ENCODE data around the gene SGSM2. TPM values are rescaled to one million over a fixed set of nuclear protein-coding genes. Genes with fewer than 3 reads are reported as not detected.
A peak's percentile ranks its signal among the peaks of the same experiment; 100 is the strongest.

Gene SGSM2
- total and polyA plus RNA-seq, 4 donors, result 5.5 to 17.5 (median 12.4) TPM

DNA sequence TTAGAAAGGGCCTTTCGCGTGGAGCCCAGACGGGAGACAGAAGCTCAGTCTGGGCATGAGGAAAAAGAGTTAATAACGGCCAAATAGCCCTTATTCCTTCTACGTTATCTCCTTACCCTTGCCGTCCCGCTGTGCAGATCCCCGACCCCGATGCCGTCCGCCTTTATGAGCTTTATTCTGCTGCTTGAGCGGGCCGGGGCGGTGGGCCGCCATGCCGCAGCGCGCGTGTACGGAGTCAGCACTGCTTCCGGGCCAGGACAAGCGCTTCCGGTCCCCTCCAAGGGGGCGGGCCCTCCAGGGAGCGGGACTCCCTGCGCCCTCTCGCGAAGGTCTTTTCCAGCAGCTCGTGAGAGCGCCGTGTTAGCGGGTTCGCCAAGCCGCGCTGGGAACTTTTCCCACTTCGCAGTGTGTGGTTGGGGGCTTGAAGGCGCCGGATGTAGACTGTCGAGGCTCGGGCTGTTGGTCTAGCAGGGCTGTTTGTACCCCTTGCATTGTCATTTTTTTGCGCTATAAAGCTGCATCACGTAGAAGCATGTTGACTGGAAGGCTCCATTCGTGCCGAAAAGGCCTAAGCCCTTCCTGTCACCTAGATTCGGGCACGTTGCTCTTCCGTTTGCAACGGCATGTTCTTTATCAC is 968 bp upstream of the SGSM2 start, which contains the start of gene TSR1:
Gene TSR1, minus strand, starts transcription at position 243 of the 637 bp plus-strand sequence. Its CDS starts 30 bp downstream, at position 213.
- peaks cover 0 to 28% (median 21%) of the 10 kb centered on the region in 4 donors for H3K4me1 ChIP-seq (ENCODE audit: control insufficient read depth in 4 of 4, insufficient read depth in 4 of 4, low read length in 3 of 4)
- peak within 1 kb of the TSS; percentile 79 to 94 for H3K27ac ChIP-seq (ENCODE audit: low read depth in 1 of 2, low read length in 2 of 2)
- DNase-seq (ENCODE audit: low spot score), result peak; percentile 87
- peak in 1 of 2 donors; percentile 29 for TF ChIP-seq RXRA (IDR thresholded peaks at IDR 0.05)
- TF ChIP-seq YY1 (IDR thresholded peaks at IDR 0.05), result peak; percentile 96
- TF ChIP-seq, protein P1, sequence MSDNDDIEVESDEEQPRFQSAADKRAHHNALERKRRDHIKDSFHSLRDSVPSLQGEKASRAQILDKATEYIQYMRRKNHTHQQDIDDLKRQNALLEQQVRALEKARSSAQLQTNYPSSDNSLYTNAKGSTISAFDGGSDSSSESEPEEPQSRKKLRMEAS (IDR thresholded peaks at IDR 0.05), result peak; percentile 69
- TF ChIP-seq EGR1 (IDR thresholded peaks at IDR 0.05; ENCODE audit: low read depth in 2 of 2), result no peak
- TF ChIP-seq FOXA2 (IDR thresholded peaks at IDR 0.05), result no peak
- TF ChIP-seq, protein P2, sequence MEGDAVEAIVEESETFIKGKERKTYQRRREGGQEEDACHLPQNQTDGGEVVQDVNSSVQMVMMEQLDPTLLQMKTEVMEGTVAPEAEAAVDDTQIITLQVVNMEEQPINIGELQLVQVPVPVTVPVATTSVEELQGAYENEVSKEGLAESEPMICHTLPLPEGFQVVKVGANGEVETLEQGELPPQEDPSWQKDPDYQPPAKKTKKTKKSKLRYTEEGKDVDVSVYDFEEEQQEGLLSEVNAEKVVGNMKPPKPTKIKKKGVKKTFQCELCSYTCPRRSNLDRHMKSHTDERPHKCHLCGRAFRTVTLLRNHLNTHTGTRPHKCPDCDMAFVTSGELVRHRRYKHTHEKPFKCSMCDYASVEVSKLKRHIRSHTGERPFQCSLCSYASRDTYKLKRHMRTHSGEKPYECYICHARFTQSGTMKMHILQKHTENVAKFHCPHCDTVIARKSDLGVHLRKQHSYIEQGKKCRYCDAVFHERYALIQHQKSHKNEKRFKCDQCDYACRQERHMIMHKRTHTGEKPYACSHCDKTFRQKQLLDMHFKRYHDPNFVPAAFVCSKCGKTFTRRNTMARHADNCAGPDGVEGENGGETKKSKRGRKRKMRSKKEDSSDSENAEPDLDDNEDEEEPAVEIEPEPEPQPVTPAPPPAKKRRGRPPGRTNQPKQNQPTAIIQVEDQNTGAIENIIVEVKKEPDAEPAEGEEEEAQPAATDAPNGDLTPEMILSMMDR (IDR thresholded peaks at IDR 0.05; ENCODE audit: low read depth, low read length, missing input control), result peak; percentile 1
- no peak for TF ChIP-seq FOXA1 (IDR thresholded peaks at IDR 0.05)
- peak; percentile 38 to 54 for TF ChIP-seq RAD21 (IDR thresholded peaks at IDR 0.05)
- TF ChIP-seq SP1 (IDR thresholded peaks at IDR 0.05), result peak; percentile 62
- TF ChIP-seq GABPA (IDR thresholded peaks at IDR 0.05 in 1 of 2, conservative IDR thresholded peaks at IDR 0.05 in 1 of 2), result peak; percentile 92 to 97
- no peak for TF ChIP-seq NR2F2 (IDR thresholded peaks at IDR 0.05)
- TF ChIP-seq TAF1 (conservative IDR thresholded peaks at IDR 0.05), result peak; percentile 51
- no peak for TF ChIP-seq HNF4A (conservative IDR thresholded peaks at IDR 0.05)
- TF ChIP-seq, protein P3, sequence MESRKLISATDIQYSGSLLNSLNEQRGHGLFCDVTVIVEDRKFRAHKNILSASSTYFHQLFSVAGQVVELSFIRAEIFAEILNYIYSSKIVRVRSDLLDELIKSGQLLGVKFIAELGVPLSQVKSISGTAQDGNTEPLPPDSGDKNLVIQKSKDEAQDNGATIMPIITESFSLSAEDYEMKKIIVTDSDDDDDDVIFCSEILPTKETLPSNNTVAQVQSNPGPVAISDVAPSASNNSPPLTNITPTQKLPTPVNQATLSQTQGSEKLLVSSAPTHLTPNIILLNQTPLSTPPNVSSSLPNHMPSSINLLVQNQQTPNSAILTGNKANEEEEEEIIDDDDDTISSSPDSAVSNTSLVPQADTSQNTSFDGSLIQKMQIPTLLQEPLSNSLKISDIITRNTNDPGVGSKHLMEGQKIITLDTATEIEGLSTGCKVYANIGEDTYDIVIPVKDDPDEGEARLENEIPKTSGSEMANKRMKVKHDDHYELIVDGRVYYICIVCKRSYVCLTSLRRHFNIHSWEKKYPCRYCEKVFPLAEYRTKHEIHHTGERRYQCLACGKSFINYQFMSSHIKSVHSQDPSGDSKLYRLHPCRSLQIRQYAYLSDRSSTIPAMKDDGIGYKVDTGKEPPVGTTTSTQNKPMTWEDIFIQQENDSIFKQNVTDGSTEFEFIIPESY (IDR thresholded peaks at IDR 0.05), result peak; percentile 95
- TF ChIP-seq HNF4G (IDR thresholded peaks at IDR 0.05), result no peak
- TF ChIP-seq, protein P4, sequence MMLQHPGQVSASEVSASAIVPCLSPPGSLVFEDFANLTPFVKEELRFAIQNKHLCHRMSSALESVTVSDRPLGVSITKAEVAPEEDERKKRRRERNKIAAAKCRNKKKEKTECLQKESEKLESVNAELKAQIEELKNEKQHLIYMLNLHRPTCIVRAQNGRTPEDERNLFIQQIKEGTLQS (IDR thresholded peaks at IDR 0.05), result no peak
- TF ChIP-seq, protein P5, sequence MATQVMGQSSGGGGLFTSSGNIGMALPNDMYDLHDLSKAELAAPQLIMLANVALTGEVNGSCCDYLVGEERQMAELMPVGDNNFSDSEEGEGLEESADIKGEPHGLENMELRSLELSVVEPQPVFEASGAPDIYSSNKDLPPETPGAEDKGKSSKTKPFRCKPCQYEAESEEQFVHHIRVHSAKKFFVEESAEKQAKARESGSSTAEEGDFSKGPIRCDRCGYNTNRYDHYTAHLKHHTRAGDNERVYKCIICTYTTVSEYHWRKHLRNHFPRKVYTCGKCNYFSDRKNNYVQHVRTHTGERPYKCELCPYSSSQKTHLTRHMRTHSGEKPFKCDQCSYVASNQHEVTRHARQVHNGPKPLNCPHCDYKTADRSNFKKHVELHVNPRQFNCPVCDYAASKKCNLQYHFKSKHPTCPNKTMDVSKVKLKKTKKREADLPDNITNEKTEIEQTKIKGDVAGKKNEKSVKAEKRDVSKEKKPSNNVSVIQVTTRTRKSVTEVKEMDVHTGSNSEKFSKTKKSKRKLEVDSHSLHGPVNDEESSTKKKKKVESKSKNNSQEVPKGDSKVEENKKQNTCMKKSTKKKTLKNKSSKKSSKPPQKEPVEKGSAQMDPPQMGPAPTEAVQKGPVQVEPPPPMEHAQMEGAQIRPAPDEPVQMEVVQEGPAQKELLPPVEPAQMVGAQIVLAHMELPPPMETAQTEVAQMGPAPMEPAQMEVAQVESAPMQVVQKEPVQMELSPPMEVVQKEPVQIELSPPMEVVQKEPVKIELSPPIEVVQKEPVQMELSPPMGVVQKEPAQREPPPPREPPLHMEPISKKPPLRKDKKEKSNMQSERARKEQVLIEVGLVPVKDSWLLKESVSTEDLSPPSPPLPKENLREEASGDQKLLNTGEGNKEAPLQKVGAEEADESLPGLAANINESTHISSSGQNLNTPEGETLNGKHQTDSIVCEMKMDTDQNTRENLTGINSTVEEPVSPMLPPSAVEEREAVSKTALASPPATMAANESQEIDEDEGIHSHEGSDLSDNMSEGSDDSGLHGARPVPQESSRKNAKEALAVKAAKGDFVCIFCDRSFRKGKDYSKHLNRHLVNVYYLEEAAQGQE (IDR thresholded peaks at IDR 0.05), result peak; percentile 42
- TF ChIP-seq JUND (IDR thresholded peaks at IDR 0.05), result no peak
- peak within 1 kb of the TSS; percentile 80 to 90 for H3K9ac ChIP-seq (ENCODE audit: low read depth in 1 of 2, low read length in 2 of 2)
- H3K36me3 ChIP-seq (ENCODE audit: control insufficient read depth in 4 of 4, insufficient read depth in 3 of 4, low read depth in 1 of 4, low read length in 3 of 4), result peaks cover 2 to 33% (median 30%) of the 10 kb centered on the region in 4 donors
- H3K27me3 ChIP-seq (ENCODE audit: control insufficient read depth in 4 of 4, insufficient read depth in 4 of 4, low read length in 3 of 4), result no peaks in the 10 kb centered on the region
- H3K4me3 ChIP-seq (ENCODE audit: low read depth in 1 of 3, low read length in 3 of 3), result peak within 1 kb of the TSS; percentile 73 to 100 (median 97)
- H3K9me3 ChIP-seq (ENCODE audit: control insufficient read depth in 4 of 4, low read length in 3 of 4), result no peaks in the 10 kb centered on the region
- WGBS, result under 1% methylated on average over 48 of the region's 48 CpGs

Measured in liver (tissue), 9 donors.